Measurements from ENCODE around the gene SLC6A7. TPM values are rescaled to one million over a fixed set of nuclear protein-coding genes. Genes with fewer than 3 reads are reported as not detected.

The SLC6A7 gene
- polyA plus RNA-seq, 1 experiment = not detected

DNA sequence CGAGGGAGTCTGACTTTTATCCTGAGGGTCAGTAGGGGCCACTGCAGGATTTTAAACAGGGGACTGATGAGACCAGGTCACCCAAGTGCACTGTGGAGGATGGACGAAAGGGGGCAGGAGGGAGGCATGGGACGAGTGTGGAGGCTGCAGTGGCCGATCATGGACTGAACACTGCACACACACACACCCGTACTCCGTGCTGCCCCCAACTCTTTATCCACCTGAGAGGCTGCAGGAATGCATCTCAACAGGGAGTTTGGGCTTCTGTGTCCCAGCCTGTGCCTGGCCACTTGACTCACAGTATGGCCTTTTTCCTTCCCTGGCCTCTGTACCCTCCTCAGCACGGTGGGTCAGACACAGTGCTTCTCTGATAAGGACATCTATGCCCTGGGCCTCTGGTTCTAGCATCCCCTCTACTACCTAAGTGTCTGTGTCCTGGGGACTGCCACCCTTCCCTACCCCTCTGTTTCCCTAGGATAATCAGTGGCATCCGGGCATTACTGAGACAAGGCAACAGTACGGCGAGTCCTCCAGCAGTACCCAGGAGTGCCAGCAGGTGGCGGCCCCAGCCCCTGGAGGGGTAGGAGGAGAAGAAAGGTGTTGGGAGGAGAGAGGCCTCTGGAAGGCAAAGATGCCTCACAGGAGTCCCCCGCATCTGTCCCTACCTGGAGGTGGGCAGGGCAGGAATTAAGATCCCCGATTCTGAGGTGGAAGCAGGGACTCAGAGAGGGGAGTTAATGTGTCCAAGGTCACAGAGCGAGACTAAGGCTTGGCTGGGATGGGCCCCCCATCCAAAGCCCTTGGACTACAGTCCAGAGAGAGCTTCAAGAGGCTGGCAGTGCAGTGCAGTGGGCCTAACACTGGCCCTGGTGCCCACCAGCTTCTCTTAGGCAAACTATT is 28.4 kb upstream of the SLC6A7 start:
- ChIA-PET POLR2A (no interaction called here), CTCF (interaction anchor here (0.7 to 5.5 kb wide), 20 partner anchors 9 to 278 kb away, joined by 3 to 38 read pairs (median 4); no protein-coding TSS in a partner anchor)
- no peaks in the 10 kb centered on the region for H3K36me3 ChIP-seq (ENCODE audit: control insufficient read depth, insufficient read depth, low read length)
- TF ChIP-seq, protein P1, sequence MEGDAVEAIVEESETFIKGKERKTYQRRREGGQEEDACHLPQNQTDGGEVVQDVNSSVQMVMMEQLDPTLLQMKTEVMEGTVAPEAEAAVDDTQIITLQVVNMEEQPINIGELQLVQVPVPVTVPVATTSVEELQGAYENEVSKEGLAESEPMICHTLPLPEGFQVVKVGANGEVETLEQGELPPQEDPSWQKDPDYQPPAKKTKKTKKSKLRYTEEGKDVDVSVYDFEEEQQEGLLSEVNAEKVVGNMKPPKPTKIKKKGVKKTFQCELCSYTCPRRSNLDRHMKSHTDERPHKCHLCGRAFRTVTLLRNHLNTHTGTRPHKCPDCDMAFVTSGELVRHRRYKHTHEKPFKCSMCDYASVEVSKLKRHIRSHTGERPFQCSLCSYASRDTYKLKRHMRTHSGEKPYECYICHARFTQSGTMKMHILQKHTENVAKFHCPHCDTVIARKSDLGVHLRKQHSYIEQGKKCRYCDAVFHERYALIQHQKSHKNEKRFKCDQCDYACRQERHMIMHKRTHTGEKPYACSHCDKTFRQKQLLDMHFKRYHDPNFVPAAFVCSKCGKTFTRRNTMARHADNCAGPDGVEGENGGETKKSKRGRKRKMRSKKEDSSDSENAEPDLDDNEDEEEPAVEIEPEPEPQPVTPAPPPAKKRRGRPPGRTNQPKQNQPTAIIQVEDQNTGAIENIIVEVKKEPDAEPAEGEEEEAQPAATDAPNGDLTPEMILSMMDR (IDR thresholded peaks at IDR 0.05; ENCODE audit: insufficient read depth, low read depth, low read length) = peak; percentile 99
- no peaks in the 10 kb centered on the region for H3K27me3 ChIP-seq (ENCODE audit: control insufficient read depth, insufficient read depth, low read length)
- H3K4me3 ChIP-seq (ENCODE audit: low read depth, low read length) = no peak overlapping the region
- no peak for DNase-seq (ENCODE audit: low read depth)

DNA sequence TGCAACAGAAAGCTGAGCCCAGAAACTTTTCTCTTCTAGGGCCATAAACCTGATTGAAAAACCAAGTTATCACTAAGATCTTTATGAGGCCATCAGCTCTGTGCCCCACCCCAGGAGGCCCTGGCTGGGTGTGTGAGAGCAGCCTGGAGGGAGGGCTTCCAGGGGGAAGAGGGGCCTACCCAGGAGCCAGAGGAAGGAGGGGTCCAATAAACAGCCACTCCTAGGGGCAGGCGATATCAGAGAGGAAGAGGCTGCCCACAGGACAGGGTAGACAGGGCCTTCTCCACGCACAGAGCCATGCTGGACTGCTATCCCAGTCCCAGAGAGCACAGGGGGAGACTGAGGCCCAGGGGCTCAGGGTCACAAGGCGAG is 27.7 kb upstream of the SLC6A7 start:
- H3K36me3 ChIP-seq (ENCODE audit: control insufficient read depth, insufficient read depth, low read length) = no peaks in the 10 kb centered on the region
- no peak overlapping the region for H3K4me3 ChIP-seq (ENCODE audit: low read depth, low read length)
- CTCF ChIA-PET = interaction anchor here (0.7 to 5.5 kb wide), 18 partner anchors 10 to 544 kb away, joined by 3 to 38 read pairs (median 4); no protein-coding TSS in a partner anchor
- POLR2A ChIA-PET = no interaction called here
- no peaks in the 10 kb centered on the region for H3K27me3 ChIP-seq (ENCODE audit: control insufficient read depth, insufficient read depth, low read length)
- TF ChIP-seq, protein P1 (IDR thresholded peaks at IDR 0.05; ENCODE audit: insufficient read depth, low read depth, low read length) = no peak
- DNase-seq (ENCODE audit: low read depth) = no peak

DNA sequence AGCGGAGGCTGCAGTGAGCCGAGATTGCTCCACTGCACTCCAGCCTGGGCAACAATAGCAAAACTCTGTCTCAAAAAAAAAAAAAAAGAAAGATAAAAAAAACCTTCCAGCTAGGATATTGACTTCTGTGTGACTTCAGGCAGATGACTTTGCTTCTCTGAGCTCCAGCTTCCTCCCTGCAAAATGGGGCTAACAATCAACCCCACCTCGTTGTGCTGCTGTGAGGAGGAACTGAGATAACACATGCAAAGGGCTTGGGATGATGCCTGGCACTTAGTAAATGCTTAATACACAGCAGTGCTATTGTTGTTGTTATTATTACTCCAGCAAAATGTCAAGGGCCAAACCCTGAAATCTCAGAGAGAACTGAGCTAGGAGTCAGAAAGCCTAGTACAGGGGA is 26.8 kb upstream of the SLC6A7 start:
- ChIA-PET POLR2A (no interaction called here), CTCF (interaction anchor here (0.7 to 5.5 kb wide), 10 partner anchors 11 to 544 kb away, joined by 3 to 38 read pairs (median 6); no protein-coding TSS in a partner anchor)
- TF ChIP-seq, protein P1 (IDR thresholded peaks at IDR 0.05; ENCODE audit: insufficient read depth, low read depth, low read length) = no peak
- H3K4me3 ChIP-seq (ENCODE audit: low read depth, low read length) = no peak overlapping the region
- DNase-seq (ENCODE audit: low read depth) = no peak
- no peaks in the 10 kb centered on the region for H3K36me3 ChIP-seq (ENCODE audit: control insufficient read depth, insufficient read depth, low read length)
- no peaks in the 10 kb centered on the region for H3K27me3 ChIP-seq (ENCODE audit: control insufficient read depth, insufficient read depth, low read length)

- TF ChIP-seq, protein P1 (IDR thresholded peaks at IDR 0.05; ENCODE audit: insufficient read depth, low read depth, low read length) = peak; percentile 39
- POLR2A ChIA-PET = no interaction called here
- Histone ChIP-seq H3K36me3 (ENCODE audit: control insufficient read depth, insufficient read depth, low read length) (no peaks in the 10 kb centered on the region), H3K4me3 (ENCODE audit: low read depth, low read length) (no peak overlapping the region), H3K27me3 (ENCODE audit: control insufficient read depth, insufficient read depth, low read length) (no peaks in the 10 kb centered on the region)
- DNase-seq (ENCODE audit: low read depth) = no peak
- CTCF ChIA-PET = interaction anchor here (1.3 to 5.5 kb wide), 6 partner anchors 10 to 187 kb away, joined by 4 to 38 read pairs (median 10); no protein-coding TSS in a partner anchor
Measured at GRCh38 chr5:150163547-150164059, 26.3 kb upstream of the SLC6A7 start.
